ENCODE data around the gene PHC2.

GRCh38 chr1:33323663-33324477 is 107.0 kb downstream of the PHC2 start:
- TF ChIP-seq CTCF (IDR thresholded peaks at IDR 0.05) (no peak), EZH2 (IDR thresholded peaks at IDR 0.05) (no peak), EZH2phosphoT487 (IDR thresholded peaks at IDR 0.05) (no peak)
